Skeletal muscle tissue (tissue), 4 donors: ENCODE results near the gene MKNK1. TPM values are rescaled to one million over a fixed set of nuclear protein-coding genes. Genes with fewer than 3 reads are reported as not detected.

Source experiments
- H3K27ac ChIP-seq: one replicate; pipeline ENCODE4 v1.7.0; 2013; ENCODE audit warnings: mild to moderate bottlenecking, low read depth, low read length, inconsistent platforms
- H3K27me3 ChIP-seq, 3 donors: one replicate each; pipeline ENCODE4 v1.7.0; 2013; ENCODE audit warnings: low read length in 3 of 3; ENCODE audit not compliant: control insufficient read depth in 3 of 3, insufficient read depth in 3 of 3
- H3K36me3 ChIP-seq, 3 donors: one replicate each; pipeline ENCODE4 v1.7.0; 2013; ENCODE audit warnings: low read length in 3 of 3; ENCODE audit not compliant: control insufficient read depth in 3 of 3, insufficient read depth in 3 of 3
- H3K4me1 ChIP-seq, 3 donors: one replicate each; pipeline ENCODE4 v1.7.0; 2013; ENCODE audit warnings: low read length in 3 of 3, mild to moderate bottlenecking in 3 of 3; ENCODE audit not compliant: control insufficient read depth in 3 of 3, insufficient read depth in 3 of 3
- H3K4me3 ChIP-seq, 3 donors: one replicate each; pipeline ENCODE4 v1.7.0; 2013; ENCODE audit warnings: low read length in 3 of 3
- H3K9ac ChIP-seq, 3 donors: one replicate each; pipeline ENCODE4 v1.7.0; 2013; ENCODE audit warnings: low read length in 3 of 3, mild to moderate bottlenecking in 3 of 3, moderate library complexity in 2 of 3, low read depth in 1 of 3
- H3K9me3 ChIP-seq, 3 donors: one replicate each; pipeline ENCODE4 v1.7.0; 2013; ENCODE audit warnings: low read length in 3 of 3; ENCODE audit not compliant: control insufficient read depth in 3 of 3
- total RNA-seq: library from RNA; depleted of rRNA; stranded (reverse); fragments of >200 nt; gene quantifications from one replicate; pipeline ENCODE4 v1.2.3, GENCODE V29; 2014
- donor health status: Osteomylitis.

The MKNK1 gene
- total RNA-seq, 1 donor from 2014 or later: 20.4 TPM

DNA sequence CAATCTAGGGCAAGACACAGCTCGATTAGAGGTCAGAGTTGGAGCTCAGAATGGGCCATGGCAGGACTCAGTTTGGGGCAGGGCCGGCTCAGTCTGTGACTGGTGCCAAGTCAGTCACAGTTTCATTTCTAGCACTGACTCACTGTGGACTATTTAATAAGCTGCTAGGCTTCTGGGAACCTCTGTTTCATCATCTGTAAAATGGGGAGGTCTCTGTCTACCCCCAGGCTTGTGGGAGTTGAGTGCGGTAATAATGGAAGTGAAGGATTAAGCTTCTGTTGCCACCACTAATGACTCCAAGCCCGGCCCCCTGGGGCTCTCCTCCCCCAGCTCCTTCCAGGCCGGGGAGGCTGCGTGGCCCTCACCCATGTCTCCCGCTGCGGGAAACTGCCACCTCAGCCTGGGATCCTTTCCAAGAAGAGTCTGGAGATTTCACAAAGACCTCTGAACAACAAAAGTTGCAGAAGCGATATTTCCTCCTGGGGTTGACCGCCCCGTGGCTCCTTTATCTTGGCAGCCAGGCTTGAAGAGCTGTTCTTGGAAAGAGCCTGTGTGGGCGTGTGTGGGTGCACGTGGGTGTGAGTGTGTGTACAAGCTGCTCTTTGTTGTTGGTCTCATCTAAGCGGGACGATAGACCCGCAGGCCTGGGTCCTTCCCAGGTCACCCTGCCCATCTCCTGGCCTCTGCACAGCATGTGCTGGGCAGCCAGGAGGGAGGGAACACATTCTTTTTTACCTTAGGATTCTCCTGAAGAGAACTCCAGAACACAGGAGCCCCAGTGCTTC, 81.7 kb downstream of the MKNK1 start:
- Histone ChIP-seq H3K27me3 (peaks cover 0 to 35% (median 22%) of the 10 kb centered on the region in 3 donors), H3K4me3 (no peak overlapping the region), H3K27ac (no peak overlapping the region), H3K4me1 (peaks cover 0 to 4% (median 0%) of the 10 kb centered on the region in 3 donors), H3K9me3 (no peaks in the 10 kb centered on the region), H3K9ac (no peak overlapping the region), H3K36me3 (no peaks in the 10 kb centered on the region)

DNA sequence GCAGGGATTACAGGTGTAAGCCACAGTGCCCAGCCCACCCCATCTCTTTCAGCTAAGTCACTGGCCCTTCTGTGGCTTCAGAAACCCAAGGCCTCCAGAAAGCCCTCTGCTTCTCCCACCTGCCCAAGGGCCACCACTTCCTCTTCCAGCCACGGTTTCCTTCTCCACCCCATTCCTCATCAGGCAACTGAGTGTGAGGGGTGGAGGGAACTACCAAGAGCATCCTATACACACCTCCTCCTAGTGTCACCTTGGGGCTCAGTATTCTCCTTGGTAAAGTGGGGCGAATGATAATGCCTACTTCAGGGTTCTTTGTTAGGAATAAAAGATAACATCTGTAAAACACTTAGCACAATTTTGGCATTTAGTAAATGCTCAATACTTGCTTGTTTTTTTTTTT, 82.7 kb downstream of the MKNK1 start:
- Histone ChIP-seq H3K9me3 (no peaks in the 10 kb centered on the region), H3K9ac (no peak overlapping the region), H3K4me3 (no peak overlapping the region), H3K36me3 (no peaks in the 10 kb centered on the region), H3K27ac (no peak overlapping the region), H3K27me3 (peaks cover 0 to 30% (median 28%) of the 10 kb centered on the region in 3 donors), H3K4me1 (peaks cover 0 to 4% (median 0%) of the 10 kb centered on the region in 3 donors)

DNA sequence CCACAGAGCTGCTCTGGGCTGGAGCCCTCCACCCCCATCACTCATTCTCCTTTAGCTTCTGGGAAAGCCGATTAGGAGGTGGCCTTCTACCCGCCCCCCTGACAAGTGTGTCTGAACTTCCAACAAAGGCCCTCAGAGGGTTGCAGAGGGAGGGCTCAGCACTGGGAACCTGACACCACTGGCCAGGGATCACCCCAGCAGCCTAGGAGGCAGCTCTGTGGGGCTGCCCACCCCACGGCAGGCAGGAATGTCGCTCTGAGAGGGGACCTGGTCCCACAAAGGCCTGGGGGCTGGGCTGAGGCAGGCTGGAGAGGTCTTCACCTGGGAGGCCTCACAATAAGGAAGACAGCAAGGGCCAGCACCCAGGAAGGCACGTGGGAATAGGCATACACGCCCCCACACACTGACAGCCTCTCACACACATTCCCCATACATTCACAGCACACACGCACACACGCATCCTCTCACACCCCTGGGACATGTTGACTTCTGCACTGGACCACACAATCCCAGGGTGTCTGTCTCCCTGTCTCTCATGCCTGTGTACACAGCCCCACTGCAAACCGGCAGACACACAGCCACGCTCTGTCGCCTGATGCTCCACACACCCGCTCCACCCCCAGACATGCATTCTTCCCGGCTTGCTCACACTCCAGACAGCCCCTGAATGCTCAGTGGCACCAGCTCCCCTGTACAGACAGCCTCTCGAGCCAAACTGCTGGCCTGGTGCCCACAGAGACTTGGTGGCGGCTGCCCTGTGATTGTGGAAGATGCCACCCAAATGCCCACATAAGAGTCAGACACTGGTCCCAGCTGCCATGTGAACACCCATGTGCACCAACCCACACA, 83.8 kb downstream of the MKNK1 start:
- Histone ChIP-seq H3K9ac (no peak overlapping the region), H3K4me1 (peaks cover 0 to 4% (median 0%) of the 10 kb centered on the region in 3 donors), H3K27ac (no peak overlapping the region), H3K9me3 (no peaks in the 10 kb centered on the region), H3K27me3 (peaks cover 0 to 24% (median 19%) of the 10 kb centered on the region in 3 donors), H3K36me3 (no peaks in the 10 kb centered on the region), H3K4me3 (no peak overlapping the region)

DNA sequence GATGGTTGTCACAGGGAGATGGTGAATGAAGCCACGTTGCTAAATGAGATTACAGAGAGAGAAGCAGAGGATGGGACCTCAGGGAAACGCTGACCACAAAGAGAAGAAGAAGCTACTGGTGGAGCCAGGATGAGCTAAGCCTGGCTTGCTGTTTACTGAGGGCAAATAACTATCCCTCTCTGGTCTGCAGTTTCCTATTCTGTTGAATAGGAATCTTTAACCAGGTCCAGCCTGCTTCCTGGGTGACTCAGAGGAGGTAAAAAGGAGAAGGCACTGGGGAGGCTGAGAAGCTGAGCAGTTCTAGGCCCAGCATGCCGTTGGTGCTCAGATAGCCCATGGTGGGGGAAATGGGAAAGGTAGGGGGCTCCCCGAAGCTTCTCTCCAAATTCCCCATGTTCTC, 84.9 kb downstream of the MKNK1 start:
- Histone ChIP-seq H3K36me3 (no peaks in the 10 kb centered on the region), H3K4me3 (no peak overlapping the region), H3K27ac (no peak overlapping the region), H3K9ac (no peak overlapping the region), H3K4me1 (peaks cover 0 to 4% (median 0%) of the 10 kb centered on the region in 3 donors), H3K9me3 (no peaks in the 10 kb centered on the region), H3K27me3 (peaks cover 0 to 24% (median 19%) of the 10 kb centered on the region in 3 donors)

DNA sequence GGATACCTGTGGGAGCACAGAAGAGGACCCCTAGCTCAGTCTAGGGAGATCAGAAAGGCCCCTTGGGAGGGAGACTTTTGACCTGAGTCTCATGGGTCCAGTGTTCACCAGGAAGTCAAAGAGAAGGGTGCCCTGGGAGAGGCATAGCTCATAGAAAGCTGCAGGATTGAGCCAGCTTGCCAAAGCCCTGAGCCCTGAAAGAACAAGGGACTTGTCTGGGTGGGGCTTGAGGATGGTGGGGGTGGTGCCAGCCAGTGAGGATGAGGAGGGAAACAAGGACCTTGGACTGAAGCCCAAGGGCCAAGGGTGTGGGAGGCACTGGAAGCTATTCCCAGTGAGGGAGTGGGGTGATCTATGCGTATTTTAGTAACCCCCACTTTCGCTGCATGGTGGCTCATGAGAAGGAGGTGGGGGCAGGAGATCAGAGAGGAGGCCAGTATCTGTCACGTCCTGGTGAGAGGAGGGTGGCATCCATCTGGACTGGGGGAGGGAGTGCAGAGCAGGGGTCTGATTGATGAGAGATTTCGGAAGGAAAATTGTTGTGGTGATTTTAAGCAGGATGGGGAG, 86.1 kb downstream of the MKNK1 start:
- Histone ChIP-seq H3K4me1 (peaks cover 0 to 4% (median 0%) of the 10 kb centered on the region in 3 donors), H3K4me3 (no peak overlapping the region), H3K27me3 (peaks cover 0 to 24% (median 16%) of the 10 kb centered on the region in 3 donors), H3K27ac (no peak overlapping the region), H3K36me3 (no peaks in the 10 kb centered on the region), H3K9me3 (no peaks in the 10 kb centered on the region), H3K9ac (no peak overlapping the region)

DNA sequence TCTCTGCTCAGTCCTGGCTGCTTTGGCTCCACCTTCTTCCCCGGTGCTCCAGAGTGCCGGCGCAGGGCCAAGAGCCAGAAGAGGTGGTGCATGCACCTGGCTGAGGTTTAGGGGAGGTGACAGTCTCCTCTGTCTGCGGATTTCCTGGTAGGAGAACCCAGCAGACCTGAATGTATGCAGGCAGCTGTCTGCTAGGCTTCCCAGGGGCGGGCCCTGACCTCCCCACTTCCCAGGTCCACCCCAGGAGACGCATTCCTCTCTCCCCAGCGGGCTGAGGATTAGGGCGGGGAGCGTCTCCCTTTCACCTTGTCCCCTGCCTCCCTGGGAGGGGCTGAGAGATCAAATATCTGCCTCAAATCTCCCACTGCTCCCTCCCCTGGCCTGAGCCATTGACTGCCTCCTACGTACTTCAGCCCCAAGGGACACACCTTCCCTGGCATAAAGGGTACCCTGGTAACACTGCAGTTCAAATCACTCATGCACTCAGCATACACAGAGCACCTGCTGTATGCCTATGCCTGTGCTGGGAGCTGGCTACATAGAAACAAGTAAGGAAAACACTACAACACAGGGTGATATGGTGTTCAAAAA, 87.0 kb downstream of the MKNK1 start:
- no peak overlapping the region for H3K9ac ChIP-seq
- H3K9me3 ChIP-seq: no peaks in the 10 kb centered on the region
- no peaks in the 10 kb centered on the region for H3K36me3 ChIP-seq
- H3K27me3 ChIP-seq: peaks cover 0 to 22% (median 18%) of the 10 kb centered on the region in 3 donors
- no peak overlapping the region for H3K4me3 ChIP-seq
- H3K27ac ChIP-seq: no peak overlapping the region
- no peaks in the 10 kb centered on the region for H3K4me1 ChIP-seq

DNA sequence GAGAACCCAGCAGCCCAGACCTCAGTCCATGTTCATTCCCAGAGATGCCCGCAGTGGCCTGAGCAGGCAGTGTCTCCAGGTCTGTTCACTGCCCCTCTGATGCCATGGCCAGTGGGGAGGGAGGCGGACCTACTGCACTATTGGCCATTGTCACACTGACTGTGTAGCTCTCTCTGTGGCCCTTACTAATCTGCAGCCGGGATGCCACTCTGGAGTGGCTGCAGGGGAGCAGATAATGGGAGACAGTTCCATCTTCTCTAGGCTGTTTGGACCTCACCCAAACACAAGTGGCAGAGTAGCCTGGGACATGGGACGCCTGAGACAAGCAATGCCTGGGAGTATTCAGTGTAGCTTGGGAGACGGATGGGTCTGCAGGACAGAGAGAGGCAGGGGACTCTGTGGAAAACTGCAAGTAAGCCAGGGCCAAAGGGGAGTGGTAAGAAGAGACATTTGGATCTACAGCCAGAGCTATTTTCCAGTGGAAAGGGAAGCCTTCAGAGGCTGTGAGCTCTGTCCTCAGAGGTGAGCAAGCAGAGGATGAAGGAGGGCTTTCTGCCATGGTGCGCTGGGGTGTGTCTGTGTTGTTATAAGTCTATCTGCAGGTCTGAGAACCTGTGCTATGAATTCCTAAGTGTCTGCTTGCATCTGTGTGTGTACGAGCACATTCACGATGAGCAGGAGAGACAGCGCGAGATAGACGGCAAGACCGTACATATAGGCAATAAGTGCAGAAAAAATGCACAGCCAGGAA, 87.7 kb downstream of the MKNK1 start:
- H3K27ac ChIP-seq: no peak overlapping the region
- H3K9me3 ChIP-seq: no peaks in the 10 kb centered on the region
- no peaks in the 10 kb centered on the region for H3K4me1 ChIP-seq
- H3K36me3 ChIP-seq: no peaks in the 10 kb centered on the region
- peaks cover 0 to 23% (median 21%) of the 10 kb centered on the region in 3 donors for H3K27me3 ChIP-seq
- no peak overlapping the region for H3K4me3 ChIP-seq
- no peak overlapping the region for H3K9ac ChIP-seq

DNA sequence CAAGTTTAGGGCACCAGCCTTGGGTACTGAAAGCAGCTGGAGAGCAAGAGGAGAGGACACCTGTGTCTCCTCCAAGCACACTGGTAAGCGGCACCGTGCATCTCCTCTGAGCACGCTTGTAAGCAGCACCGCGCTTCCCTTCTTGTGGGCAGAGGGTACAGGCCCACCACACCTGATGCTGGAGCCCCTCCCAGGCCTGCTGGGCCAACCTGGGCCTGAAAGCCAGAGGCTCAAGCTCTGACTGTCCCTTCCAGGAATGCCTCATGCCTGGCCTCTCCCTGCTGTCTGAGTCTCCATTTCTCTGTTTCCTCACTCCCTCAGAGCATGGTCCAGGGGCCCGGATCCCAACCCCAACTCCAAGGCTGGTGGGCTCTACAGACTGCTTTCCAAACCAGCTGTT, 88.5 kb downstream of the MKNK1 start:
- Histone ChIP-seq H3K4me1 (no peaks in the 10 kb centered on the region), H3K9me3 (no peaks in the 10 kb centered on the region), H3K4me3 (no peak overlapping the region), H3K27ac (no peak overlapping the region), H3K27me3 (peaks cover 0 to 21% (median 20%) of the 10 kb centered on the region in 3 donors), H3K9ac (no peak overlapping the region), H3K36me3 (no peaks in the 10 kb centered on the region)

DNA sequence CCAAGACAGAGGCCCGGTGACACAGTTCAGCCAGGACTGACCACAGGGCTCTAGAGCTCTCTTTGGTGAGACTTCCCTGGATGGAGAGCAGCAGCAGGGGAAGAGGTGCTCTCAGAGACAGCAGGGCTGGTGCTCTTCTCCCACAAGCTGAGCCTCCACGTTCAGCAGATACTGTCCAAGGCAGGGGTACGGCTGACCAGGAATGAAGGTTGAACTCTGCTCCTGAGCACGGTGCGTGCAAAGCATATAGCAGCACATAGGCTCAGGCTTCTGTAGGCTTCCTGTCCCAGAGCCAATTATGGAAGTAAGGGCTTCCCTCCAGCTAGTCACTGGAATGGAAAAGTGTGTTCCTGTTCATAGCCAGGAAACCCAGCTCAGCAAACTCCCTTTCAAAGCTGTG, 90.5 kb downstream of the MKNK1 start:
- Histone ChIP-seq H3K9ac (no peak overlapping the region), H3K4me1 (no peaks in the 10 kb centered on the region), H3K27me3 (peaks cover 0 to 15% (median 13%) of the 10 kb centered on the region in 3 donors), H3K27ac (no peak overlapping the region), H3K9me3 (no peaks in the 10 kb centered on the region), H3K36me3 (no peaks in the 10 kb centered on the region), H3K4me3 (no peak overlapping the region)
